HCT116 (cell line): ENCODE results near the gene ACSF2. TPM values are rescaled to one million over a fixed set of nuclear protein-coding genes. Genes with fewer than 3 reads are reported as not detected.

Source experiments
- ATAC-seq: fragments of 200-7000 bp; cut with Tn5 transposase; 2 replicates; pipeline ENCODE4 v1.9.1; 2020; ENCODE audit warnings: mild to moderate bottlenecking, moderate library complexity
- BruUV-seq: library from RNA; stranded (reverse); fragments of 400-500 nt; replicated peaks from 2 replicates; lab custom pipeline; 2021; lab: Mats Ljungman, UMichigan
- CTCF ChIA-PET: fragments of 300-600 bp; sonication (Branson Sonifier 250); formaldehyde crosslinking; loops from one replicate; lab custom pipeline; 2021; ENCODE audit warnings: antibody characterized with exemption; lab: Charles Lee
- POLR2A ChIA-PET: fragments of 300-600, 350-600 bp; sonication (Branson Sonifier 250); formaldehyde crosslinking; loops from one replicate; lab custom pipeline; 2021; ENCODE audit warnings: antibody characterized with exemption; lab: Charles Lee
- RAD21 ChIA-PET, 2 experiments: fragments of 300-600 bp; sonication (Branson Sonifier 250); formaldehyde crosslinking; loops; one replicate each; lab custom pipeline; 2023; ENCODE audit warnings: low total read pairs in 2 of 2; ENCODE audit not compliant: uncharacterized antibody in 2 of 2, unreplicated experiment in 2 of 2, low non-redundant PET in 1 of 2; lab: Charles Lee
- DNase-seq: peaks from one replicate; pipeline ENCODE4 v3.0.0-alpha.2; 2010; ENCODE audit warnings: low read depth, low spot score
- H2AFZ ChIP-seq: fragments of 200-600 bp; shearing (Covaris generic), sonication (generic); 2 replicates; pipeline ENCODE4 v1.6.1; 2017; ENCODE audit warnings: low read depth, mixed run types, mixed read lengths, antibody characterized with exemption, low read length; ENCODE audit not compliant: poor library complexity, severe bottlenecking
- H3K27ac ChIP-seq: 2 replicates; pipeline ENCODE4 v1.5.1; 2012; ENCODE audit warnings: low read depth, low read length
- H3K27me3 ChIP-seq: fragments of 200-600 bp; sonication (generic); 2 replicates; pipeline ENCODE4 v1.6.1; 2016; ENCODE audit warnings: mixed run types, low read length, mixed read lengths; ENCODE audit not compliant: insufficient read depth
- H3K36me3 ChIP-seq, 2 experiments: fragments of 200-500 bp in 1 of 2; fragments of 200-600 bp in 1 of 2; sonication (Bioruptor generic) in 1 of 2; sonication (generic) in 1 of 2; 2 replicates each; pipeline versions ENCODE4 v1.5.1 to v1.6.1; 2014 to 2016; ENCODE audit warnings: low read length in 2 of 2, inconsistent platforms in 1 of 2, mixed read lengths in 1 of 2, mixed run types in 1 of 2; ENCODE audit not compliant: insufficient read depth in 2 of 2, control insufficient read depth in 1 of 2
- H3K4me1 ChIP-seq, 2 experiments: fragments of 200-600 bp in 1 of 2; sonication (generic) in 1 of 2; 2 replicates each; pipeline versions ENCODE4 v1.5.1 to v1.6.1; 2012 to 2017; ENCODE audit warnings: low read length in 2 of 2, inconsistent platforms in 1 of 2, mild to moderate bottlenecking in 1 of 2, mixed read lengths in 1 of 2, mixed run types in 1 of 2, moderate library complexity in 1 of 2; ENCODE audit not compliant: insufficient read depth in 2 of 2, control insufficient read depth in 1 of 2
- H3K4me2 ChIP-seq: fragments of 200-600 bp; sonication (generic); 2 replicates; pipeline ENCODE4 v1.6.1; 2017; ENCODE audit warnings: mixed run types, low read length, mixed read lengths
- H3K4me3 ChIP-seq, 2 experiments: fragments of 200-600 bp in 1 of 2; sonication (generic) in 1 of 2; replicated peaks in 1 of 2; 2 replicates each; pipeline ENCODE4 v1.5.1; 2011 to 2016; ENCODE audit warnings: low read length in 2 of 2, control low read depth in 1 of 2, low read depth in 1 of 2, mild to moderate bottlenecking in 1 of 2, mixed read lengths in 1 of 2, mixed run types in 1 of 2
- H3K79me2 ChIP-seq: fragments of 200-600 bp; sonication (generic); 2 replicates; pipeline ENCODE4 v1.6.1; 2017; ENCODE audit warnings: mild to moderate bottlenecking, mixed run types, low read length, moderate library complexity, mixed read lengths; ENCODE audit not compliant: insufficient read depth
- H3K9ac ChIP-seq: fragments of 200-600 bp; sonication (generic); 2 replicates; pipeline ENCODE4 v1.6.1; 2016; ENCODE audit warnings: low read length, mixed read lengths
- H3K9me2 ChIP-seq: fragments of 200-600 bp; sonication (generic), shearing (Covaris generic); 2 replicates; pipeline ENCODE4 v1.6.1; 2017; ENCODE audit warnings: mixed run types, mild to moderate bottlenecking, moderate library complexity; ENCODE audit not compliant: insufficient read depth
- H3K9me3 ChIP-seq, 2 experiments: fragments of 200-500 bp in 1 of 2; fragments of 200-600 bp in 1 of 2; sonication (Bioruptor generic) in 1 of 2; sonication (generic) in 1 of 2; 2 replicates each; pipeline ENCODE4 v1.6.1; 2014 to 2017; ENCODE audit warnings: low read length in 2 of 2, mixed read lengths in 2 of 2, inconsistent platforms in 1 of 2, low read depth in 1 of 2, mild to moderate bottlenecking in 1 of 2, mixed run types in 1 of 2, moderate library complexity in 1 of 2; ENCODE audit not compliant: control insufficient read depth in 1 of 2, insufficient read depth in 1 of 2
- H4K20me1 ChIP-seq: fragments of 200-600 bp; sonication (generic), shearing (Covaris generic); 2 replicates; pipeline ENCODE4 v1.6.1; 2017; ENCODE audit warnings: mixed run types, mild to moderate bottlenecking, moderate library complexity; ENCODE audit not compliant: insufficient read depth
- CBX3 ChIP-seq: IDR thresholded peaks from 2 replicates; pipeline ENCODE4 v1.6.1; 2012; ENCODE audit warnings: low read depth
- EGR1 ChIP-seq: IDR thresholded peaks from 2 replicates; pipeline ENCODE4 v1.6.1; 2012; ENCODE audit warnings: low read depth
- ELF1 ChIP-seq: IDR thresholded peaks from 2 replicates; pipeline ENCODE4 v1.6.1; 2012; ENCODE audit warnings: low read depth, borderline replicate concordance
- EZH2 ChIP-seq: fragments of 200-600 bp; sonication (generic); IDR thresholded peaks from 2 replicates; pipeline ENCODE4 v1.6.1; 2017; ENCODE audit warnings: antibody characterized with exemption, mixed run types
- EZH2phosphoT487 ChIP-seq: fragments of 200-600 bp; IDR thresholded peaks from 2 replicates; pipeline ENCODE4 v1.6.1; 2018; ENCODE audit warnings: antibody characterized with exemption, borderline replicate concordance
- FOSL1 ChIP-seq: IDR thresholded peaks from 2 replicates; pipeline ENCODE4 v1.6.1; 2012; ENCODE audit warnings: low read depth
- POLR2AphosphoS5 ChIP-seq: IDR thresholded peaks from 2 replicates; pipeline ENCODE4 v1.6.1; 2011; ENCODE audit warnings: mild to moderate bottlenecking, low read depth, low read length, moderate library complexity
- REST ChIP-seq: IDR thresholded peaks from 2 replicates; pipeline ENCODE4 v1.6.1; 2012; ENCODE audit warnings: low read depth
- intact Hi-C: fragments of 100-400 bp; cut with micrococcal nuclease; formaldehyde crosslinking; loops from 2 replicates; pipeline ENCODE4 v1.10.0; 2022
- total RNA-seq: library from RNA; stranded (reverse); gene quantifications from one replicate; pipeline ENCODE4 v1.2.1, GENCODE V29; 2021; ENCODE audit not compliant: unreplicated experiment

Gene ACSF2
- total RNA-seq, 1 experiment from 2014 or later, result 52.4 TPM

- CTCF ChIA-PET, result interaction anchor here (0.6 to 2.5 kb wide), 2 partner anchors 10 to 132 kb away, joined by 3 to 7 read pairs; no protein-coding TSS in a partner anchor
- H3K27ac ChIP-seq, result no peak overlapping the region
Observed at GRCh38 chr17:50491505-50491904, 65.5 kb downstream of the ACSF2 start.

More at GRCh38 chr17:50491505-50491904, 65.5 kb downstream of the ACSF2 start:
- no peak for ATAC-seq
- intact Hi-C loops, result no loop called here
- POLR2A ChIA-PET, result no interaction called here
- RAD21 ChIA-PET, result no interaction called here
- Histone ChIP-seq H3K36me3 (no peaks in the 10 kb centered on the region), H3K9me2 (no peaks in the 10 kb centered on the region), H2AFZ (no peak overlapping the region), H3K4me1 (peaks cover 9 to 29% of the 10 kb centered on the region in 2 experiments), H3K4me3 (no peak overlapping the region), H3K79me2 (no peaks in the 10 kb centered on the region), H3K9me3 (no peaks in the 10 kb centered on the region), H3K4me2 (no peak overlapping the region), H3K27me3 (no peaks in the 10 kb centered on the region), H4K20me1 (no peaks in the 10 kb centered on the region), H3K9ac (no peak overlapping the region)
- BruUV-seq, result no TSS peak
- TF ChIP-seq FOSL1 (no peak), POLR2AphosphoS5 (no peak), ELF1 (no peak), EZH2phosphoT487 (no peak), EZH2 (no peak), EGR1 (no peak), REST (no peak), CBX3 (no peak)
- no peak for DNase-seq
